Glomerular visceral epithelial cell (primary cell): ENCODE measurements around the gene CAST.

Experiments used
- DNase-seq: peaks from one replicate; pipeline ENCODE4 v3.0.0-alpha.2; 2016; ENCODE audit errors: extremely low spot score

CAST gene

GRCh38 chr5:96819806-96820205 is 157.6 kb downstream of the CAST start:
- DNase-seq = no peak

DNA sequence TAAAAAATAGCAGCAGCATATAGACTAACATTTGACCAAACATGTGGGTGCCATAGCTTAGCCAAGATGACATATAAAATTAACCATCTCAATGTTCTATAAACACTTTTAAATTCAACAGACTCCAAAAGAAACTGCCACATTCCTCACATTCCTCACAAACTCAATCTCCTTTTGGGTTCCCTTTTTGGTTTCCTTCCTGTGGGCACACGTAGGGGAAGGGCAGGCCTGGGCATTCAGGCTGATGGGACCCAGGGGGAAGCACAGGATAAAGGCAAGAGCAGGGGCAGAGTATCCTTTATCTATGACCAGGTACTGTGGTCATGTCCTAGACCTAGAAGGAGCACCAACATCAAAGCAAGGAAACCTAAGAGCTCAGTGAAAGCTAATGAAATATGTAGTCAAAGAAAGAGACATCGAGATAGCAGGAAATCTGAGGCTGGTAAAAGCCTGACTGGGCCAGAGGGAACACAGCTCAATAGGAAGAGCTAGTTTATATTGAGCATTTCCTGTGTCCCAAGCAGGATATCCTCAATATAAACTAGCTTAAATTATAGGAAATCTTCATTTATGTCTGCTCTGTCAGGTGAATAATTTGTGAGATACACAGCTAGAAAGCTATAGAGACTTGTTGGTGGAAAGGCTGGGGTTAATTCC is 159.2 kb downstream of the CAST start:
- peak; percentile 37 for DNase-seq

- DNase-seq = no peak
Measured at GRCh38 chr5:96822686-96823459, 160.7 kb downstream of the CAST start.

- peak; percentile 88 for DNase-seq
Measured at GRCh38 chr5:96823900-96824380, 161.8 kb downstream of the CAST start.
